Renal cortex interstitium (tissue), 11 donors: Measurements from ENCODE around the gene NRCAM. TPM values are rescaled to one million over a fixed set of nuclear protein-coding genes. Genes with fewer than 3 reads are reported as not detected.

ENCODE experiments used
- DNase-seq, 11 donors: peaks; one replicate each; pipeline ENCODE4 v3.0.0-alpha.2; 2013; ENCODE audit warnings: low read depth in 9 of 11, low spot score in 4 of 11; ENCODE audit errors: extremely low read depth in 1 of 11
- polyA plus RNA-seq, 3 donors: library from polyadenylated mRNA; unstranded; fragments of 120-200 nt; gene quantifications; one replicate each; pipeline ENCODE4 v1.2.1, GENCODE V29; 2013; ENCODE audit not compliant: insufficient read length in 3 of 3

The NRCAM gene
- polyA plus RNA-seq, 3 donors, result 17.3 to 22.9 (median 20.0) TPM

- DNase-seq, result no peak
Observed at GRCh38 chr7:108245523-108246226, 210.6 kb downstream of the NRCAM start.

DNA sequence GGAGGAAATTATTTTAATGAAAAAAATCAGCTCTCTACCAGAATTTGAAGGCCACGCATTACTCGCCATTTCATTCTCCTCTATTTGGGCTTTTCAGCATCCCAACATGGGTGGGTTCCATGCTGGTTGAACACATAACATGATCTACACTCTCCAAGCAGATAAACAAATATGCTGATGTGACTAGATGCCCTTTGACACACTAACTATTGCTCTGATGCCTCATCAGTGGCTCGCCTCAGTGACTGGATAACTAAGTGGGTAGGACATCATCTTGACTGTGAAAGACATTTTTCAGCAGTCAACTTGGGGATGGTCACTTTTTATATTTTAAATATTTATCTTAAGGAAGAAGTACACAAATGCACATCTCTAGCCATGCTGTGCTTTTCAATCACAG lies 212.1 kb downstream of the NRCAM start:
- DNase-seq, result no peak

DNA sequence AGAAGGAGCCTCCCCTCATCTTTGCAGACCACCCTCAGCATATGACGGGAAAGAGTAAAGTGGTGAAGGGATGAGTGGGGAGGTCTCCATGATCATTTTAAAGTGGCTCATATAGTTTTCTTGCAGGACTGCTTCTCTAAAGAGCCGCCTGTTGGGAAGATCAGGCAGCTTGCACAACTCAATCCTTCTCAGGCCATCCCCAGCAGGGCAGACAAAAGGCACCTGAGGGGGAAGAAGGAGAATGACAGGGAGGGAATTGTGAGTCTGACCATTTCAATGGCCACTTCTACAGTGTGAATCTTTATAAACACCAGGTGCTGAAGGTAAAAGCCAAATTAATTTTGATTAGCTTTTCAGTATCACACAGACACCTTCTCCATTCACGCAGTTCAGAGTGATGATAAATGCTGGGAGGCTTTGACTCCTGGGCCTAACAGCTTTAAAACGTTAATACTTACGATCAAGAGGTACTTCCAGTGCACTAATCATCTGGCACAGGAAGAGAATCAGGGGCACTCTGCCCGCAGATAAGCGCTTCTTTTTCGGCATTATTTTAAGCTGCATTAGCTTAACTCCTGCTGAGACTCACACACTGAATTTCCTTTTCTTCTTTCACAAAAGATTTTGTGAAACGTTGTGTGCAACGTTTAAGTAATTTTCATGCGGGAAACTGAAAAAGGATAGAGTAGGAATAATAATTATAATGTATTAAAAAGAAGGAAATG lies 216.6 kb downstream of the NRCAM start:
- DNase-seq, result no peak

GRCh38 chr7:108236681-108237415 lies 219.4 kb downstream of the NRCAM start:
- DNase-seq, result no peak

DNA sequence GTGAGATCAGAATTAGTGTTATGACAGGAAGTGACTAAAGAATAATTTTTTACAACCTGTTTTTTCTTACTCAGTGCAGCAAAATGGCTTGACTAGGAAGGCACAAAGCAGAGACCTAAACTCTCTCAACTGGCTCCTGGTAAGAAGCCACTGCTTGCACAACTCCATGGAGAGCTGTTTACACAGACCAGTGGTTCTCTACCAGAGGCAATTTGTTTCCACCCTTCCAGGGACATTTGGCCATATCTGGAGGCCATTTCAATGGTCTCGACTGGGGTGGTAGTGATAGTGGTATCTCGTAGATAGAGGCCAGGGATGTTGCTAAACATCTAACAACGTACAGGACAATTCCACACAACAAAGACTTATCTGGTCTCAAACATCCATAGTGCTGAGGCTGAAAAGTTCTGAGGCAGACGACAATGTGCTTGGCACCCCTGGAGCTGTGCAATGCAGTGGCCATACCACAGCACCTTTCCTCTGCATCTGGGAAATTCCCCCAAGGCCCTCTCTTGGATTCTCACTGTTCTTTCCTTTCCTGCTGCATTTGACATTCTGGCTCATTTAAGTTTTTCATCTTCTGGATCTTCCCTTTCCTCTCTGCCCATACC lies 220.7 kb downstream of the NRCAM start:
- no peak for DNase-seq

GRCh38 chr7:108234971-108235450 lies 221.2 kb downstream of the NRCAM start:
- DNase-seq, result no peak

GRCh38 chr7:108234281-108234680 lies 222.0 kb downstream of the NRCAM start:
- DNase-seq, result no peak

DNA sequence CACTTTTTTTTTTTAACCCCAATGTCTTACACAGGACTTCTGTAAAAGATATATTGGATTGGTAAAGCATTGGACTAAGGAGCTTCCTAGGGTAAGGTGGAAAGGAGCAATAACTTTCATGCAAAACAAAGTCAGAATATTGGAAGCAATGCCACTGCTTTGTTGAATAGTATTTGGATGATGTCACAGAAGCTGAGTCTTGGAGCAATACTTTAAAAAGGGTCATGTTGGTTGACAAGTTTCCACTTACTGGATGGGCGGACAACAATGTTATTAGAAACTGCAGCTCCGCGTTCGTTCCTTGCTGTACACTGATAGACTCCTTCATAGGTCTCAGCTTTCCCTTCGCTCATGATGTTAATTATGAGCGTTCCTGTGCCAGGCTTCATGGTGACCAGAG lies 224.2 kb downstream of the NRCAM start:
- peak in 1 of 11 donors; percentile 12 for DNase-seq

DNA sequence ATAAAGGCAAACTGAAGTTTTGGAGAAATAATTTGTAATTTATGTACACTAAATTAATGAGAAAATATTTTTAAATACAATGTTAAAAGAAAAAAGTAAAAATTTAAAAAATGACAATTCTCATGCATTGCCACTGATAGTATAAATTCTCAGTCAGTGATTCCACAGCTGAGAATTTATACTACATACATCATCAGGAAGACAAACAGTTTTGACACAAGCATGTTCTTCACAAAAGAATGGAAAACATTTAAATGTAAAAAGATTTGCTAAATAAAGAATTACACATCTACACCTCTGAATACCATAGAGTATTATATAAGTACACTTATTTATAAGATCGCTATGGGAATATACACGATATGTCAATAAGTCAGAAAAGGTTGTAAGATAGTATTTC lies 225.0 kb downstream of the NRCAM start:
- DNase-seq, result no peak

DNA sequence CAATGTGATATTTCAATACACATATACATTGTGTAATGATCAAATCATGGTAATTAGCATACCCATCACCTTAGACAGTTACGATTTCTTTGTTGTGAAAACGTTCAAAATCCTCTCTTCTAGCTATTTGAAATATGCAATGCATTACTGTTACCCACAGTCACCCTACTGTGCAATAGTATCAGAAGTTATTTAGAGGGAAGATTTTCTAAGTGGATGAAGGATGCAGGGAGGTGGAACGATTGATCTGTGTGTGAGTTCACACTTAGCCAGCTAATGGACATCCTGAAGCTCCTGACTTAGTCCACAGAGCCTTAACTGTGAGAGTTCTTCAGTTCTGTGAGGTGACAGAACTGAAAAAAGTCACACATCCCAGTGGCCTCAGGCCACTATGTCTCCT lies 228.9 kb downstream of the NRCAM start:
- DNase-seq, result no peak

- DNase-seq, result no peak
Observed at GRCh38 chr7:108226816-108227299, 229.4 kb downstream of the NRCAM start.

DNA sequence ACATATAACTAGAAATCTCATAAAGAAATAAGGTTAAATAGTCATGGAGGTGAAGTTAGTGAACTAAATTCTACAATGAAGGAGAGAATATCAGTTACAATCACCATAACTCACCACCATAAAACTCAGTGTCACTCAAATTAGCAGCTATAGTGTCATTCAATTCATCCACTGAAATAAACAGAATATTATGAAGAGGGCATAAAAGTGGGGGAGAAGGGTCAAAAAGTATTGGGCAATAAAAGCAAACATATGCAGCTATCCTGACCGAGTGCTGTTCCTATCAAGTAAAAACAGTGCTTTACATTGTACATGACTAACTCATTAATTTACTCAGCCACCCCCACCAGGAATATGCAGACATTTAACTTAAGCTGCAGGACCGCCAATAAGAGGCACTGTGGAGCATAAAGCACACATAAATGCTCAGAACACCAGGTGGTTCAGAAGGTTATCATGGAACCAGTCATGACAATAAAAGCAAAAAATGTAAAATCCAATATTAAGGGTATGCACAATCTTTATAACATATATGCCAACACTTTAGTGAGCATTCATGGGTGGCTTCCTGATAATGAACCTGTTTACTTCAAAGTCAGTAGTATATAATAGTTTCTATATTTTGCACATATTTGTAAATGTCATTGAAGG lies 230.6 kb downstream of the NRCAM start:
- no peak for DNase-seq

- DNase-seq, result no peak
Observed at GRCh38 chr7:108224387-108224786, 231.8 kb downstream of the NRCAM start.

- DNase-seq, result no peak
Observed at GRCh38 chr7:108222236-108222892, 233.9 kb downstream of the NRCAM start.

DNA sequence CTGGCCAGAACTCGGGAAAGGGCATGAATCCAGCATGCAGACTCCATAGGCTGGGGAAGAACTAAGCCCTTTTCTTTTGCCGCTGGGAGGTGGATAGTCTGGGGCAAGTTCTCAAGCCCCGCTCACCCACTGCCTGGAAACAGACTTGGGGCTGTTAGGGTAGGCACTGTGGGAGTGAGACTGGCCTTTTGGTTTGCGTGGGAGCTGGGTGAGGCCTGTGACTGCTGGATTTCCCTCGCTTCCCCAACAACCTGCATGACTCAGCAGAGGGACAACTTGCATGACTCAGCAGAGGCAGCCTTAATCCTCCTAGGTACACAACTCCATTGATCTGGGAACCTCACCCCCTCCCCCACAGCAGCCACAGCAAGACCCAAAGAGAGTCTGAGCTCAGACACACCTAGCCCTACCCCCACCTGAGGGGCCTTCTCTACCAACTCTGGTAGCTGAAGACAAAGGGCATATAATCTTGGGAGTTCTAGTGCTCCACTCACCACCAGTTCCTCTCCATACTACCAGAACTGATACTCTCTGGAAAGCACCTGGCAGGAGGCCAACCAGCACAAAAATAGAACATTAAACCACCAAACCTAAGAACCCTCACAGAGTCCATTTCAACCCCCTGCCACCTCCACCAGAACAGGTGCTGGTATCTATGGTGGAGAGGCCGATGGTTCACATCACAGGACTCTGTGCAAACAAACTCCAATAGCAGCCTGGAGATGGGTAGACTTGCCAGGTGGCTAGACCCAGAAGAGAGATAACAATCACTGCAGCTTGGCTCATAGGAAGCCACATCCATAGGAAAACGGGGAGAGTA lies 244.6 kb downstream of the NRCAM start:
- DNase-seq, result no peak

- DNase-seq, result no peak
Observed at GRCh38 chr7:108210796-108211195, 245.4 kb downstream of the NRCAM start.

GRCh38 chr7:108205311-108205710 lies 250.9 kb downstream of the NRCAM start:
- DNase-seq, result no peak
